WTC11 (cell line): ENCODE measurements around the gene GPRC5A. TPM values are rescaled to one million over a fixed set of nuclear protein-coding genes. Genes with fewer than 3 reads are reported as not detected.

Source experiments
- ATAC-seq: fragments of 200-7000 bp; cut with Tn5 transposase; 2 replicates; pipeline ENCODE4 v1.10.0; 2021; ENCODE audit warnings: mild to moderate bottlenecking, moderate library complexity
- CTCF ChIA-PET: fragments of 300-600 bp; sonication (Branson Sonifier 250); formaldehyde crosslinking; loops from one replicate; lab custom pipeline; 2021; ENCODE audit warnings: antibody characterized with exemption; lab: Charles Lee
- POLR2A ChIA-PET: fragments of 350-600 bp; sonication (Branson Sonifier 250); formaldehyde crosslinking; loops from one replicate; lab custom pipeline; 2021; ENCODE audit warnings: antibody characterized with exemption; lab: Charles Lee
- DNase-seq: peaks from one replicate; pipeline ENCODE4 v3.0.0; 2021; ENCODE audit warnings: low spot score
- H3K27ac Mint-ChIP-seq: 2 replicates; pipeline ENCODE4 v1.8.0; 2021; ENCODE audit warnings: mixed read lengths
- H3K27me3 Mint-ChIP-seq: 2 replicates; pipeline ENCODE4 v1.8.0; 2021; ENCODE audit warnings: low read depth, mild to moderate bottlenecking, moderate library complexity, mixed read lengths
- H3K36me3 Mint-ChIP-seq: 2 replicates; pipeline ENCODE4 v1.8.0; 2021; ENCODE audit warnings: mixed read lengths
- H3K4me1 Mint-ChIP-seq: 2 replicates; pipeline ENCODE4 v1.8.0; 2022; ENCODE audit warnings: mixed read lengths
- H3K4me3 Mint-ChIP-seq: 2 replicates; pipeline ENCODE4 v1.8.0; 2021; ENCODE audit warnings: mild to moderate bottlenecking, moderate library complexity, mixed read lengths
- H3K9me3 Mint-ChIP-seq: 2 replicates; pipeline ENCODE4 v1.8.0; 2021; ENCODE audit warnings: mixed read lengths
- ARID4B ChIP-seq: sonication (generic); formaldehyde crosslinking; IDR thresholded peaks from 2 replicates; pipeline ENCODE4 v1.8.0; 2023; ENCODE audit warnings: missing genetic modification reagents, mild to moderate bottlenecking, borderline replicate concordance
- ATF3 ChIP-seq: sonication (generic); formaldehyde crosslinking; conservative IDR thresholded peaks from 2 replicates; pipeline ENCODE4 v1.8.1; 2022; ENCODE audit warnings: mild to moderate bottlenecking, missing genetic modification reagents
- ELF4 ChIP-seq: sonication (generic); formaldehyde crosslinking; IDR thresholded peaks from 2 replicates; pipeline ENCODE4 v1.8.1; 2022; ENCODE audit warnings: low read depth, mild to moderate bottlenecking, moderate library complexity, missing genetic modification reagents
- FOXJ3 ChIP-seq: sonication (generic); formaldehyde crosslinking; IDR thresholded peaks from 2 replicates; pipeline ENCODE4 v1.9.0; 2021; ENCODE audit warnings: missing genetic modification reagents, mild to moderate bottlenecking, borderline replicate concordance
- MYBL2 ChIP-seq: sonication (generic); formaldehyde crosslinking; IDR thresholded peaks from 2 replicates; pipeline ENCODE4 v1.8.1; 2023; ENCODE audit warnings: mild to moderate bottlenecking, moderate library complexity, missing genetic modification reagents
- PRRX2 ChIP-seq: fragments of 250-450 bp; sonication (Bioruptor Pico); IDR thresholded peaks from 2 replicates; pipeline ENCODE4 v1.8.0; 2021; ENCODE audit warnings: mild to moderate bottlenecking
- RORB ChIP-seq: fragments of 250-450 bp; sonication (Bioruptor Pico); IDR thresholded peaks from 2 replicates; pipeline ENCODE4 v1.9.0; 2021; ENCODE audit warnings: mild to moderate bottlenecking
- ZNF138 ChIP-seq: sonication (generic); formaldehyde crosslinking; conservative IDR thresholded peaks from 2 replicates; pipeline ENCODE4 v1.8.1; 2022; ENCODE audit warnings: mild to moderate bottlenecking, moderate library complexity, missing genetic modification reagents
- total RNA-seq: library from RNA; stranded (reverse); gene quantifications from 3 replicates; pipeline ENCODE4 v1.2.3, GENCODE V29; 2021
- TF ChIP-seq, protein P1 (sequence below): sonication (generic); formaldehyde crosslinking; IDR thresholded peaks from 2 replicates; pipeline ENCODE4 v1.8.0; 2022; ENCODE audit warnings: missing genetic modification reagents
- TF ChIP-seq, protein P2 (sequence below): sonication (generic); formaldehyde crosslinking; IDR thresholded peaks from 2 replicates; pipeline ENCODE4 v1.8.1; 2022; ENCODE audit warnings: mild to moderate bottlenecking, moderate library complexity, missing genetic modification reagents
- TF ChIP-seq, protein P3 (sequence below): sonication (generic); formaldehyde crosslinking; IDR thresholded peaks from 2 replicates; pipeline ENCODE4 v1.8.1; 2023; ENCODE audit warnings: mild to moderate bottlenecking, missing genetic modification reagents

Gene GPRC5A
- total RNA-seq, 1 experiment from 2014 or later, result 1.1 TPM

GRCh38 chr12:12877781-12878455 lies 13.4 kb upstream of the GPRC5A start (continued):
- TF ChIP-seq MYBL2 (CRISPR knock-in tag) (no peak), ZNF138 (CRISPR knock-in tag) (no peak), FOXJ3 (CRISPR knock-in tag) (no peak)
- TF ChIP-seq, protein P1, sequence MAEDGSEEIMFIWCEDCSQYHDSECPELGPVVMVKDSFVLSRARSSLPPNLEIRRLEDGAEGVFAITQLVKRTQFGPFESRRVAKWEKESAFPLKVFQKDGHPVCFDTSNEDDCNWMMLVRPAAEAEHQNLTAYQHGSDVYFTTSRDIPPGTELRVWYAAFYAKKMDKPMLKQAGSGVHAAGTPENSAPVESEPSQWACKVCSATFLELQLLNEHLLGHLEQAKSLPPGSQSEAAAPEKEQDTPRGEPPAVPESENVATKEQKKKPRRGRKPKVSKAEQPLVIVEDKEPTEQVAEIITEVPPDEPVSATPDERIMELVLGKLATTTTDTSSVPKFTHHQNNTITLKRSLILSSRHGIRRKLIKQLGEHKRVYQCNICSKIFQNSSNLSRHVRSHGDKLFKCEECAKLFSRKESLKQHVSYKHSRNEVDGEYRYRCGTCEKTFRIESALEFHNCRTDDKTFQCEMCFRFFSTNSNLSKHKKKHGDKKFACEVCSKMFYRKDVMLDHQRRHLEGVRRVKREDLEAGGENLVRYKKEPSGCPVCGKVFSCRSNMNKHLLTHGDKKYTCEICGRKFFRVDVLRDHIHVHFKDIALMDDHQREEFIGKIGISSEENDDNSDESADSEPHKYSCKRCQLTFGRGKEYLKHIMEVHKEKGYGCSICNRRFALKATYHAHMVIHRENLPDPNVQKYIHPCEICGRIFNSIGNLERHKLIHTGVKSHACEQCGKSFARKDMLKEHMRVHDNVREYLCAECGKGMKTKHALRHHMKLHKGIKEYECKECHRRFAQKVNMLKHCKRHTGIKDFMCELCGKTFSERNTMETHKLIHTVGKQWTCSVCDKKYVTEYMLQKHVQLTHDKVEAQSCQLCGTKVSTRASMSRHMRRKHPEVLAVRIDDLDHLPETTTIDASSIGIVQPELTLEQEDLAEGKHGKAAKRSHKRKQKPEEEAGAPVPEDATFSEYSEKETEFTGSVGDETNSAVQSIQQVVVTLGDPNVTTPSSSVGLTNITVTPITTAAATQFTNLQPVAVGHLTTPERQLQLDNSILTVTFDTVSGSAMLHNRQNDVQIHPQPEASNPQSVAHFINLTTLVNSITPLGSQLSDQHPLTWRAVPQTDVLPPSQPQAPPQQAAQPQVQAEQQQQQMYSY (CRISPR knock-in tag), result no peak

DNA sequence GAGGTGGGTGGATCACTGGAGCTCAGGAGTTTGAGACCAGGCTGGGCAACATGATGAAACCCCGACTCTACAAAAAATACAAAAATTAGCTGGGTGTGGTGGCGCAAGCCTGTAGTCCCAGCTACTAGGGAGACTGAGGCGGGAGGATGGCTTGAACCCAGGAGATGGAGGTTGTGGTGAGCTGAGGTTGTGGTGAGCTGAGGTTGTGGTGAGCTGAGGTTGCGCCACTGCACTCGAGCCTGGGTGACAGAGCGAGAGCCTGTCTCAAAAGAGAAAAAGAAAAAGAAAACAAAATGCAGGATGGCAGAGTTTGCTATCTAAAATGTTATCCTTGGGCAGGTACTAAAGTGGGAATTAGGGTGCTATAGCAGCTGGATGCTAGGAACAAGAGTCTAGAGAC lies 10.8 kb upstream of the GPRC5A start:
- TF ChIP-seq PRRX2 (CRISPR knock-in tag) (no peak), ATF3 (CRISPR knock-in tag) (no peak), ELF4 (CRISPR knock-in tag) (no peak), ARID4B (CRISPR knock-in tag) (no peak), RORB (CRISPR knock-in tag) (no peak)
- TF ChIP-seq, protein P2, sequence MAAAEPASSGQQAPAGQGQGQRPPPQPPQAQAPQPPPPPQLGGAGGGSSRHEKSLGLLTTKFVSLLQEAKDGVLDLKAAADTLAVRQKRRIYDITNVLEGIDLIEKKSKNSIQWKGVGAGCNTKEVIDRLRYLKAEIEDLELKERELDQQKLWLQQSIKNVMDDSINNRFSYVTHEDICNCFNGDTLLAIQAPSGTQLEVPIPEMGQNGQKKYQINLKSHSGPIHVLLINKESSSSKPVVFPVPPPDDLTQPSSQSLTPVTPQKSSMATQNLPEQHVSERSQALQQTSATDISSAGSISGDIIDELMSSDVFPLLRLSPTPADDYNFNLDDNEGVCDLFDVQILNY (CRISPR knock-in tag), result no peak
- TF ChIP-seq, protein P3, sequence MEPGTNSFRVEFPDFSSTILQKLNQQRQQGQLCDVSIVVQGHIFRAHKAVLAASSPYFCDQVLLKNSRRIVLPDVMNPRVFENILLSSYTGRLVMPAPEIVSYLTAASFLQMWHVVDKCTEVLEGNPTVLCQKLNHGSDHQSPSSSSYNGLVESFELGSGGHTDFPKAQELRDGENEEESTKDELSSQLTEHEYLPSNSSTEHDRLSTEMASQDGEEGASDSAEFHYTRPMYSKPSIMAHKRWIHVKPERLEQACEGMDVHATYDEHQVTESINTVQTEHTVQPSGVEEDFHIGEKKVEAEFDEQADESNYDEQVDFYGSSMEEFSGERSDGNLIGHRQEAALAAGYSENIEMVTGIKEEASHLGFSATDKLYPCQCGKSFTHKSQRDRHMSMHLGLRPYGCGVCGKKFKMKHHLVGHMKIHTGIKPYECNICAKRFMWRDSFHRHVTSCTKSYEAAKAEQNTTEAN (CRISPR knock-in tag), result no peak
- TF ChIP-seq, all 79 proteins: peak for 0
- Mint-ChIP-seq H3K4me3 (no peak overlapping the region), H3K4me1 (peaks cover 15% of the 10 kb centered on the region), H3K9me3 (0 out of 2 replicates have a peak, but pooled peaks cover 3% of the 10 kb centered on the region), H3K36me3 (0 out of 2 replicates have a peak, but pooled peaks cover 2% of the 10 kb centered on the region), H3K27ac (no peak overlapping the region), H3K27me3 (peaks cover 18% of the 10 kb centered on the region)
- ChIA-PET POLR2A (interaction anchor here (0.7 kb wide), 1 partner anchor 249 kb away, joined by 4 read pairs; no protein-coding TSS in a partner anchor), CTCF (interaction anchor here (0.6 to 4.4 kb wide), 3 partner anchors 43 to 1287 kb away, joined by 3 to 16 read pairs (median 3); no protein-coding TSS in a partner anchor)
- ATAC-seq (no peak), DNase-seq (no peak)
